Measurements from ENCODE around the gene PDZK1IP1. TPM values are rescaled to one million over a fixed set of nuclear protein-coding genes. Genes with fewer than 3 reads are reported as not detected.

PDZK1IP1 gene
- total RNA-seq, 1 donor = 0.43 TPM

DNA sequence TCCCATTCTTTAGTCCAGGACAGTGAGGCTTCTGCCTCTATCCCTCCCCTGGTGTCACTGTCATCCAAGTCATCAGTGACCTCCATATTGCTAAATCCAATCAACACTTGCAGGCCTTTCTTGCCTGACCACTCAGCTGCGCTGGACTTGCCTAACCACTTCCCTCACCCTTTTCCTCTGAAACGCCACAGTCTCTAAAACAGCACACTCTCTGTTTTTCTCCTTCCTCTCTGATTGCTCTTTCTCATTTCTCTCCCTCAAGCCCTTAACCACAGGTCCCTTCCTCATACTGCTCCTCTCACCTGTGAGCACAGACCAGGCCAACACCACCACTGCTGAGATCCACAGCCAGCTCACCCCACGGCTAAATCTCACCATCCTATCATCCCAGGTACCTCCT is 24.7 kb upstream of the PDZK1IP1 start:
- no peak for DNase-seq (ENCODE audit: low read depth)
- TF ChIP-seq, protein P1, sequence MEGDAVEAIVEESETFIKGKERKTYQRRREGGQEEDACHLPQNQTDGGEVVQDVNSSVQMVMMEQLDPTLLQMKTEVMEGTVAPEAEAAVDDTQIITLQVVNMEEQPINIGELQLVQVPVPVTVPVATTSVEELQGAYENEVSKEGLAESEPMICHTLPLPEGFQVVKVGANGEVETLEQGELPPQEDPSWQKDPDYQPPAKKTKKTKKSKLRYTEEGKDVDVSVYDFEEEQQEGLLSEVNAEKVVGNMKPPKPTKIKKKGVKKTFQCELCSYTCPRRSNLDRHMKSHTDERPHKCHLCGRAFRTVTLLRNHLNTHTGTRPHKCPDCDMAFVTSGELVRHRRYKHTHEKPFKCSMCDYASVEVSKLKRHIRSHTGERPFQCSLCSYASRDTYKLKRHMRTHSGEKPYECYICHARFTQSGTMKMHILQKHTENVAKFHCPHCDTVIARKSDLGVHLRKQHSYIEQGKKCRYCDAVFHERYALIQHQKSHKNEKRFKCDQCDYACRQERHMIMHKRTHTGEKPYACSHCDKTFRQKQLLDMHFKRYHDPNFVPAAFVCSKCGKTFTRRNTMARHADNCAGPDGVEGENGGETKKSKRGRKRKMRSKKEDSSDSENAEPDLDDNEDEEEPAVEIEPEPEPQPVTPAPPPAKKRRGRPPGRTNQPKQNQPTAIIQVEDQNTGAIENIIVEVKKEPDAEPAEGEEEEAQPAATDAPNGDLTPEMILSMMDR (IDR thresholded peaks at IDR 0.05; ENCODE audit: insufficient read depth, low read depth, low read length) = no peak
- no peak overlapping the region for H3K4me3 ChIP-seq (ENCODE audit: low read depth, low read length)

DNA sequence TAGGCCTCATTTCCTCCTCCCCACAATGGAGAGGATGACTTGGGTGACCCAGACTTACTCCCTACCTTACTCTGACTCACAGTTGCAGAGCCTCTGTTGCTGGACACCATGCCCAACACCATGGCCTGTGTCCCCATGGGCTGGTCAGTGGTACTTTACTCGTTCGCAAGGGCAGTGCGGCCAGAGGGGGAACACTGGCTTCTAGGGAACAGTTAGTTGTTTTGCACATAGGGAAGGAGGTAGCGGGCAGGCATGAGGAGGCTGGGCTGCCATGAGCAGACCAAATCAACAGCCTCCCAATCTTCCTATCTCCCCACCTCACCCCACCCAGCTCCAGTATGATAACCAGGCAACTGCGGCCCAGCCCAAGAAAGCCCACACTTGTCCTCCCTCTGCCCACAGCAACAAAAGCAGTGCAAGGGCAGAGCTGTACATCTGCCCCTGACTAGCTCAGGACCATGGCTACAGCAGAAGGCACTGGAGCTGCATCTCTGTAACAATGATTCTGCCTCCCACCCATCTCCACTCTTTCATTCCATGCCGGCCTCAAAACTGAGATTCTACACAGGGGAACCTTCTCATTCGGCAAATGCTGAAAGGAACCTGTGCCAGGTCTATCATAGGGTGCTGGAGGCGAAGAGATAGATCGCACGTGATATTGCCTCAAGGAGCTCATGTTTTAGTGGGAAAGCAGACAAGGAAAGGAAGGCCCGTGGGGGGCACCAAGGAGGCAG is 23.6 kb upstream of the PDZK1IP1 start:
- H3K4me3 ChIP-seq (ENCODE audit: low read depth, low read length) = no peak overlapping the region
- DNase-seq (ENCODE audit: low read depth) = no peak
- TF ChIP-seq, protein P1 (IDR thresholded peaks at IDR 0.05; ENCODE audit: insufficient read depth, low read depth, low read length) = no peak

DNA sequence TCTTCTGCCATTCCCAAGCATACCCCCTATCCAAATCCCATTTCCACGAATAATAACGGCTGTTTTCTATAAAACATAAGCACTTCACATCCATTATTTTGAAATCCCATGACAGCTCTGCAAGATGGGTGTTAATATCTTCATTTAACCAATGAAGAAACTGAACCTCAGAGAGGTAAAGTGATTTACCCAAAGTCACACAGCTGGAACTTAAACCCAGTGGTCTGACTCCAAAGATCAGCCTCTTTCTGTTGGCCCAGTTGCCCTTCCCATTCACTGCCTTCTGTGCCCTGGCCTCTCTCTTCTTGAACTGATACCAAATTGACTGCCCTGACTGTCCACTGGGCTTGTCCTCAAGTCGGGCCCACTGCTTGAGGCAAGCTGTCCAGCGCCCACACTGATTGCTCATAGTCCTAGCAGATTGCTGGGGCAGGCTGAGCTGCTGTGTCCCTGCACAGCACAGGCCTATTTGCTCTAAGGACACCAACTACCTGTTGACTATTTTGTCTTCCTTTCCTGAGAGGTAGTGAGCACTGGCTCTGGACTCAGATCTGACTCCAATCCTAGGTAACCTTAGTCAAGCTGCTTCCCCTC is 22.9 kb upstream of the PDZK1IP1 start:
- TF ChIP-seq, protein P1 (IDR thresholded peaks at IDR 0.05; ENCODE audit: insufficient read depth, low read depth, low read length) = no peak
- no peak overlapping the region for H3K4me3 ChIP-seq (ENCODE audit: low read depth, low read length)
- no peak for DNase-seq (ENCODE audit: low read depth)

DNA sequence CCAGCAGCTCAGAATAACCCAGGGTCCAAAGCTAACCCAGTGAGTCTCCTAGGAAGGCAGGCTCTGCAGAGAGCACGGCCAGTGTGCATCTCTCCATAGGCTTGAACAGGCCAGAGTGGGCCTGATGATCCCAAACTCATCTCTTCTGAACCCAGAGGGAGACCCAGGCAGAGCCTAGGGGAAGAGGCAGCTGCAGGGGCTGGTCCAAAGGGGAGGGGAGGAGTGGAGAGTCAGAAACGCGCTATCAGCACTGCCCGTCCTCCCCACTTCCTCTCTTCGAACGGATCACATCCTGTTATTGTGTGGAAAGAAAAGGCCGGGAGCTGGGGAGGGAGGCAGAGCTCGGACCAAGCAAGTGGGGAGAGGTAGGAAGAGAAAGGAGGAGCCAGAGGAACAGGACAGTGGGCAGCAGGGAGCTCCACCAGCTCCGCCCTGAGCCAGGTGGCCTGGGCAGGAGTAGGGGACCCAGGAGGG is 22.0 kb upstream of the PDZK1IP1 start:
- TF ChIP-seq, protein P1 (IDR thresholded peaks at IDR 0.05; ENCODE audit: insufficient read depth, low read depth, low read length) = no peak
- DNase-seq (ENCODE audit: low read depth) = no peak
- no peak overlapping the region for H3K4me3 ChIP-seq (ENCODE audit: low read depth, low read length)

DNA sequence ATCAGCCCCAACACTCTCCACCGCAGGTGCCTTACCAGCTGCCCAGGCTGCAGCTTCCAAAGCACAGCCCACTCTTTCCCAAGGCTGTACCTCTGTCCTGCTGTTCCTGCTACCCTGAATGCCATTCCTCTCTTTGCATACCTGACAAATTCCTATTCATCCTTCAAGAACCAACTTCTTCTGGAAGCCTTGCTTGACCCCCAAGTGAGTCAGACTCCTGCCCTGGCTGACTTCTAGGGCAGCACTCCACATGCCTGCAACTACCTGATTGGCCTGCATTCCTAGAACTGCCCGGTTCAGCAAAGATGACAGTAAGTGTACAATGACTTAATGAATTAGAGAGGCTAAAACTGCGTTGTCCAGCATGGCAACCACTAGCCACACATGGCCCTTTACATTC is 20.8 kb upstream of the PDZK1IP1 start:
- TF ChIP-seq, protein P1 (IDR thresholded peaks at IDR 0.05; ENCODE audit: insufficient read depth, low read depth, low read length) = no peak
- DNase-seq (ENCODE audit: low read depth) = no peak
- no peak overlapping the region for H3K4me3 ChIP-seq (ENCODE audit: low read depth, low read length)

DNA sequence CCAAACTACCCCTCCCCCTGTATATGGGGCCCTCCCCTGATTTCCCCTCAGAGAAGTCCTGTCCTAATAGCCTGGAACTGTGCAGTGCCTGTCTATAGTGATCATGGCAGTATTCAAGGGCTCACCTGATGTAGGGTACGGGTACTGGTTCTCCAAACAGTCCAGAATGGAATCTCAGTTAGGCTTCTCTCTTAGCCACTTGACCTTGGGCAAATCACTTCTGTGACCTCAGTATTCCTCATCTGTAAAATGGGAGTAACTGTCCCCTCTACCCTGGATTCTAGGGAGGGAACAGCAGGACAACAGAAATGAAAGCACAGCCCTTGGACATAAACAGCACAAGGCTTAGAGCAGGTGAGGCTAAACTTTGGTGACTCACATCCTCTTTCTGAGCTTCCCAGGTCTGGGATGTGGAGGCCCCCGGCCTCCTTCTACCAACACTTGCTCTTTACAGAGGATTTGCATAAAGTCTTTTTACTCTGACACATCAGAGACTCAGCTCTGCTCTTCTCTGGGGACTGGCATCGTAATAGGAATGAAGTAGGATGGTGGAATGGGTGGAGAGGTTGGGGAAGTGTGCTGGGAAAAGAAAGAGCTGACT is 20.0 kb upstream of the PDZK1IP1 start:
- no peak for DNase-seq (ENCODE audit: low read depth)
- TF ChIP-seq, protein P1 (IDR thresholded peaks at IDR 0.05; ENCODE audit: insufficient read depth, low read depth, low read length) = no peak
- H3K4me3 ChIP-seq (ENCODE audit: low read depth, low read length) = no peak overlapping the region
